GM18519 (cell line): ENCODE measurements around the gene PSMB2.
A peak's percentile ranks its signal among the peaks of the same experiment; 100 is the strongest.

ENCODE experiments used
- ATAC-seq: cut with Tn5 transposase; IDR thresholded peaks from one replicate; pipeline ENCODE4 v1.9.1; 2021; ENCODE audit warnings: mild to moderate bottlenecking, moderate library complexity; ENCODE audit not compliant: unreplicated experiment, low FRiP score

The PSMB2 gene

DNA sequence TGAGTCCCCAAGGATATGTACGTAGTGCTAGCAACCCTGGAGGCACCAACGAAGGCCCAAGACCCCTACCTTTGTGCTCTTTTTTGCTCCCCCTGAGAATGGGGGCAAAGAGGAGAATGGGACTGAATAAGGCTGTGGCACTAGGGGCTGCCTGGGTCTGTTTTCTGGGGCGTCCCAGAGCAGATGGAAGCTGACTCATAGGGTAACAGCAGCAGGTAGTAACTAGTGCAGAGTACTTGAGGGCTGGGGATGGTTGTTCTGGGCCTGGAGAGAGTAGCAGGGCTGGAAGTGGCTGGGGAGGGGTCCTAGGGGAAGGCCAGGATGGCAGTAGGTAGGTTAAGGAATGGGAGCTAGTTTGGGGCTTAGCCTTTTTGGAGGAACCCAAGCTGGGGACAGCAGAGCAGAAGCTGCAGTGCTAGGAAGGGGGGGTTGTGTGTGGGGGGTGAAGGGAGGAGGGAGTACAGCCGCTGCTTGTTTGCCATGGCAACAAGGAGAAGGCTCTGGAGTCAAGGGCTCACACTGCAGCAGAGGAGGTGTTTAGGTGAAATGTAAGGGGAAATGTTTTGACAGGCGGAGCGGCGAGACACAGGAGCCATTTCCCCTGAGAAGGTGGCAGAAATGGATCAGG is 81.9 kb downstream of the PSMB2 start:
- no peak for ATAC-seq

DNA sequence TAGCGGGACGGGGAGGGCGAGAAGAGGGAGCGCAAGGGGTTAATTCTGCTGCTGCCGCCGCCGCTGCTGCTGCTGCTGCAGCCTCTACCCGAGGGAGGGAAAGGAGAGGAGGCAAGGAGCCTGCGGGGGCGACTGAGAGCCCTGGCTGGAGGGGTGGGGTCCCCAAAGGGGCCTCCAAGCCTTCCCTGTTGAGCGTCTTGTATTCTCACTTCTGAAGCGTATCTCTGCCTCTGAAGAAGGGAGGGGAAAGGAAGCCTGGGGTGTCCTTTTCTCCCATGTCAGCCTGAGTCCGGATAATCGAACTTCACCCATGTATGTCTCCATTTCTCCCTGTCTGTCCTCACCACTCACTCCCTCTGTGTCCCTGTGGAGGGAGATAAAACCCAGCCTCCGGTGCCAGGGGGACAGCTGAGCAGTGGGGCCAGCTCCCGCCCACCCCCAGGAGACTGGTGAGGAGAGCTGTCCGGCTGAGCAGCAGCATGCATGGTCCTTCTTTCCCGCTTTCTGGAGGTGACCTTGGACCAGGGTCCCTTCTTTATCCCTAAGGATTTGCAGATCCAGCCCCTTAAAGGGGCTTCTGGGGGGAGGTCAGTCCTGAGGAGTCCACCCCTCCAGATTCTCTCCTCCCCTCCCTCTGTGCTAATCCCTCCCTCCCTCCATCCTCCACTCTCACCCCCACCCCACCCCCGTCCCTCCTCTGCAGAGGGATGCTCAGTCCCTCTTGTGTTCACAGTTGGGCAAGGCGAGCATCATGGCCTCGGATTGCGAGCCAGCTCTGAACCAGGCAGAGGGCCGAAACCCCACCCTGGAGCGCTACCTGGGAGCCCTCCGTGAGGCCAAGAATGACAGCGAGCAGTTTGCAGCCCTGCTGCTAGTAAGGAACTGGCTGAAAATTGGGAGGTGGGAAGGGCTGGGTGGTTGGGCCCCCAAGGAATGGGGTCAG is 82.7 kb downstream of the PSMB2 start:
- no peak for ATAC-seq

DNA sequence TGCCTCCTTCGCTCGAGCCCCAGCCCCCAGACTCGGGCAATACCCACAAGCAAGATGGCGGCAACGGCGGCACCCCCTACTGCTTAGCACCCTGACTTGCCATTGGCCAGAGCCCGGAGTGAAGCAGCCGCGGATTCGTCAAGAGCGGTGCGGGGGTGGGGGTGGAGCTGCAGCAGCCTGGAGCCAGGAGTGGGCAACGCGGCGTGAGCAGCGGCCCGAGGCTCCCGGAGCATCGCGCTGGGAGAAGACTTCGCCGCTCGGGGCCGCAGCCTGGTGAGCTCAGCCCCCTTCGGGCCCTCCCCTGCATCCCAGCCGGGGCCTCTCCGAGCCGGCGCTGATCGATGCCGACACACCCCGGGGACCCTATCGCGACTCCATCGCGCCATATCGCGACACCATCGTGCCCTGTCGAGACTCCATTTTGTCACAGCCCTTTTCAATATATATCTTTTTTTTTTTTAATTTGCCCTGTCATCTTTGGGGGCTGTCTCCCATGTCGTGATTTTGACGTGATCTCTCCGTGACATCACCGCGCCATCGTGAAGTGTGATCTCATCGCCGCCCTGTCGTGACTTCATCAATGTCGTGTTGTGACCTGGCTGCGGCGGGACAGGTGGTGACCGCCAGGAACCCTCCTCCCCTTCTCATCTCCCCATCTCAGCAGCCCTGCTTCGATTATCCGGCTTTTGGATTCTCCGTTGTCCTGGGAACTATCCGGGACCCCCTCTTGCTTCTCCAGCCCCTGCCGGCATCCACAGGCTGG is 83.5 kb downstream of the PSMB2 start, which contains the start of gene NCDN:
NCDN (plus strand) TSS at position 189 of the 763 bp plus-strand sequence; CDS start at position 581, 392 bp downstream.
- ATAC-seq = peak; percentile 68

DNA sequence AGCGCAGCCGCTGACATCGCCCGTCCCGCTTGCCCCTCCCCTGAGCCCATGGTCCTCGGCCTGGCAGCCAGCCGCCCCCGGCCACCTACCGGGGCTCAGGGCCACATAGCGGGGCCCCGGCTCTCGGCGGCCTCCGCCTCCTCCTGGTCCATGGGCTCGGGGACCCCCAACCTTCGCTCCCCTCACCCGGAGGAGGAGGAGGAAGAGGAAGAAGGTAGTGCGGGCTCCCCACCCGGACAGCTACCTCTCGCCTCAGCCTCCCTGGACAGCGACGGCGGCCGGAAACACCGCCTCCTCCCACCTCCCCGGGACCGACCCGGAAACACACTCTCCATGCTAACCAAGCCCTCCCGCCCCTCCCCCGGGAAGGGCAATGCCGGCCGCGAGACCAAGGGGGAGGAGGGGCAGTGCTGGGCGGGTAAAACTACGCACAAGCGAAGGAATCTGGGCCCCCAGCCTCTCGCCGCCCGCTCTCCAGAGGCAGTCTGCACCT is 84.2 kb downstream of the PSMB2 start, which contains the start of gene KIAA0319L:
KIAA0319L (minus strand) TSS at position 286 of the 493 bp plus-strand sequence. CDS start 2,912 bp downstream, outside the sequence.
- peak; percentile 37 for ATAC-seq

DNA sequence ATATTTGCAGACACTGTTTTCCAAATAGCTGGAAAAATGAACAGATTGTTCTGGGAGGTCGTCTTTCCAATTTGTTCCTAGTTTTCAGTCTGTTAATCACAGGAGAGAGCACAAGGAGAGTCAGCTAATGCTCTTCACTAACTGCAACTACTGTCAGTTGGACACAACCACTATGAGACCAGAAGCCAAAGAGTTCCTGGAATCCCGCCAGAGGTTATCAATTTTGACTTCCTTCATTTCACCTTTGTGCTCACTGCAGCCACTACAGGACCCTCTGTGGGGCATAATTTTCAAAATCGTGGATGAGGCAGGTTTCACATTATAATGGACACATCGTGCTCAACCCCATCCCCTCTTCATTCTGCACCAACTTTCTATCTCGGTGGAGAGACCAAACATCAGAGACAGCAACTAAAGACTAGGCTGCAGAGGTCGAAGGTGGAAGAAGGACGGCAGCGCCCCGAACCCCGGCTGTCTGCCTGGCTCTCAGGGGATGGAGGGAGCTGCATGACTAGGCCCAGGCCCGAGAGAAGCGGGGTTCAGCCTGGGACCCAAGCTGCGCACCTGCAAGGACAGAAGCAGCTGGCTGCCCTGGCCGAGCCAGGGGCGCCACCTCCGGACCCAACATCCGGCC is 84.7 kb downstream of the PSMB2 start:
- ATAC-seq = no peak

DNA sequence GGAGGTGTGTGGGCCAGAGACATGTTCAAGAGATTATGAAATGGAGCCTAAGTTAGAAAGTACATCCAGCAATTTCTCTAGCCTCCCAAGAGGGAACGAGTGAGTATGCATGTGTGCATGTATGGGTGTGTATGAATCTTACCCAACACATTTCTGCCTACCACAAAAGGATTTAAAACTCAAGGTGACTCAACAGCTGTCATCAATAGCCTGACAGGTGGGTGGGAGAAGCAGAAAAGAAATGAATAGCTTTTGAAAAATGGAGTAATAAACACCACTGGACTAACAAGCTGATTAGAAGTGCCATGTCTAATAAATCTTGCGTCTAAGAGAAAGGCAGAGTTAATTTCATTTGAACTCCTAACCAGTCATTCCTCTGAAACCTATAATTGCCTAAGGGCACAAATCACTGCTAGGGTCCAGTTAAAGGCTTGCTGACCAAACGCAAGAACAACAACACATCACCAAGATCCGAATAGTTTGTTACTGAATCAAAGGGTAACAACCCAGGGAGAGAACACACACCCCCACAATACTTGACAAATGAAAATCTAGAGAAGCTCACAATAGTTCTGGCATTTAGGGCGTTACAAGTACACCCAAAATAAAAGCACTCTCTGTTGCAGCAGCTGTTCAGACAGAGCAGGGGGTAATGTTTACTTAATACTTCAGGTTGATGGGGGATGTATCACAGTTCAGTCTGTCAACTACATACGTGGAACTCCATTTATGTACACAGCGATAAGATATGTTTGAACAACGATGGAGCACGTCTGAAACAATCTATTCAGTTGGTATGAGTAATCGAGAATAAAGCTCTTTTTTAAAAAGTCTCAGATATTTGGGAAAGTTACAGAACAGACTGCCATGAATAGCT is 85.5 kb downstream of the PSMB2 start:
- no peak for ATAC-seq

DNA sequence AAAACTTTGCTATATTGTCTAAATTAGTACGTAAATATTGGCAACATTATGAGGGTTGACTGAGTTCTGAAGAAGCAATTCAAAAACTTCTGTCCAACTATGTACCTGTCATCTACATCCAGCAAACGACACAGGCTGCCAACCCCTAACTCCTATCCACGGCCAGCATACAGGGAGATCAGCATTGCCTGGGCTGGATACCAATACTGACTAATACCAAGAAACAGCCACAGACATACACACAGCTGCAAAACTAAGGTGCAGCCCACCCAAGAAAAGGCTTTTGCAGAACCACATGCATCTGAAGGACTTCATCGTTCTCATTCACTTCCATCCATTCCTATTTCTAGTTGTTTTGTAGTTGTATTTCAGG is 86.1 kb downstream of the PSMB2 start:
- ATAC-seq = no peak

DNA sequence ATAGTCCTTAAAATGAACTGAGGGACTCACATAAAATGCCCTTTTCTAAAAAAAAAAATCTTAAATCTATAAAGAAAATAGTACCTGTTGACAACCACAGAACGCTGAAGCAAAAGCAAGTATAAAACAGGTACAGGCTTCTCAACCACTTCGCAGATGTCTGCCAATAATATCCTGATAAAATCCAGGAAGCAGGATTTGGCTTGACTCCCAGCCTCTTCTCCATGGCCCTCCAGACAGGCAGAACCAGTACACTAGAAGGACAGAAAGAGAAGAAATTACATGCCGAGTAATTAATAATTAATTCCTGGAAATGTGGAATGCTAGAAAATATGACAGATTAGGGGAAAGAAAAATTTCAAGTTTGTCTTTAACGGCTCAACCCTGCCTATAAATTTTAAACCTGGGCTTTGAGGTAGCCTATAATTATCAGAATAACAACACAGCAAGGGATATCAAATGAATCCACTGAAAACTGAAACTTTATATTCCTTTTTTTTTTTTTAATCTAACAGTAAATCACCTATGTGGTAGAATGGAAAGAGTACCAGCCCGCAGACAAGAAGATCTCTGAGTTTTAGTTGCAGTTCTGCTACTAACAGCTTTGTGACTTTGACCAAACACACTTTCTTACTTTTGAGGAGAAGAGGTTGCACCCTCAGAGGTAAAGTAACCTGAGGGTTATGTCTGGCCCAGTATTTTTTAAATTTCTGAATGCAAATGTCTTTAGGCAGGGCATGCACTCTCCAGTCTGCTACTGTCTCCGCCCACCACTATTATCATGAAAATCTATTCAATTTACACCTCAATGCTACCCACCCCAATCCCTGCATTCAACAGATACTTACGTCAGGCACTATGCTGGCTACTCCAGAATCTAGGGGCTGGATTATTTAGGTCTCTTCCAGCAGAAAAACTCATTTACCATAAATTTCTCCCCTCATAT is 86.8 kb downstream of the PSMB2 start:
- ATAC-seq = no peak

DNA sequence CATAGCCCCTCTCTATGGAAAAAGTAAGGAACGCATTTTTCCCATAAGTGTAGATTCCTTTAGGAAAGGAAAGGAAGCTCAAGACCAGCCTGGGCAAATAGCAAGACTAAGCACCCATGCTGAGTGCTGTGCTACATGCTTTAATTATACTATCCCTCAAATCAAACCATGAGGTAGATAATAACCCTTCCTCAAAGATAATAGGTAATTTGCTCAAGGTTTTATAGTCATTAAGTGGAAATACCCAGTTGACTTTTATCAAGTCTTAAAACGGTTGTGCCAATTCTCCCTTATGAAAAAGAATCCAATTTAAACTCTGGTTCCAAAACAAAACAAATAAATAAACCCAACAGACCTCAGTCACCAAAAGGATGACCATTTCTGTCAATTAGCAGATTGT is 87.5 kb downstream of the PSMB2 start:
- ATAC-seq = no peak
